ENCODE measurements around the gene ST7. TPM values are rescaled to one million over a fixed set of nuclear protein-coding genes. Genes with fewer than 3 reads are reported as not detected.

Gene ST7
- total and polyA plus RNA-seq, 2 donors (not counting 3 experiments of a cell fraction or from before 2014, with no cell fraction given) = 18.6 to 24.9 TPM

- H3K9me1 ChIP-seq (replicated peaks; ENCODE audit: control insufficient read depth, extremely low read depth, insufficient read depth, low read length) = no peaks in the 10 kb centered on the region
- BruUV-seq (replicated peaks) = no TSS peak
- no peaks in the 10 kb centered on the region for H4K20me1 ChIP-seq (replicated peaks; ENCODE audit: control insufficient read depth, extremely low read depth, insufficient read depth, low read length)
- H3K9me3 ChIP-seq (replicated peaks; ENCODE audit: control insufficient read depth, insufficient read depth, low read length) = no peaks in the 10 kb centered on the region
- ChIA-PET CTCF (interaction anchor here (1.6 kb wide), 1 partner anchor 11 kb away, joined by 4 read pairs; no protein-coding TSS in a partner anchor), POLR2A (no interaction called here)
- DNase-seq (ENCODE audit: low read depth, low spot score) = no peak
- no peak overlapping the region for H3K4me2 ChIP-seq (ENCODE audit: insufficient read depth, low read length)
- H2AFZ ChIP-seq (ENCODE audit: low read depth, low read length) = no peak overlapping the region
- no peak overlapping the region for H3K27ac ChIP-seq (ENCODE audit: insufficient read depth, low read depth, low read length)
- dilution Hi-C loops (cut with MboI; ENCODE audit: extremely low pct_ligation_motif_present, low sequenced_read_pairs) = no loop called here
- no peak for FAIRE-seq
- H3K79me2 ChIP-seq (ENCODE audit: control insufficient read depth, insufficient read depth, low read length) = no peaks in the 10 kb centered on the region
- H3K36me3 ChIP-seq (ENCODE audit: control insufficient read depth in 2 of 2, extremely low read depth in 1 of 2, insufficient read depth in 2 of 2, low read length in 2 of 2) = no peaks in the 10 kb centered on the region
- no peak overlapping the region for H3K4me3 ChIP-seq (replicated peaks in 1 of 3; ENCODE audit: insufficient read depth in 1 of 3, low read depth in 1 of 3, low read length in 3 of 3)
- TF ChIP-seq EZH2 (IDR thresholded peaks at IDR 0.05; ENCODE audit: borderline replicate concordance, low read depth, low read length, severe bottlenecking) (no peak), MAX (IDR thresholded peaks at IDR 0.05; ENCODE audit: insufficient read depth, insufficient read length) (no peak), JUN (IDR thresholded peaks at IDR 0.05; ENCODE audit: borderline replicate concordance, insufficient read depth, insufficient read length, low read depth) (no peak), POLR2A (IDR thresholded peaks at IDR 0.05; ENCODE audit: low read depth, low read length) (no peak), FOS (IDR thresholded peaks at IDR 0.05; ENCODE audit: borderline replicate concordance, insufficient read depth, low read length) (no peak), MYC (IDR thresholded peaks at IDR 0.05; ENCODE audit: low read depth, low read length) (no peak), GATA2 (IDR thresholded peaks at IDR 0.05; ENCODE audit: insufficient read depth, insufficient read length, low read depth, low read length) (no peak), POLR2AphosphoS5 (IDR thresholded peaks at IDR 0.05; ENCODE audit: insufficient read depth, low read depth, low read length) (no peak), CTCF (IDR thresholded peaks at IDR 0.05; ENCODE audit: extremely low read depth in 1 of 2, insufficient read depth in 1 of 2, low read depth in 1 of 2, low read length in 2 of 2) (no peak)
- H3K4me1 ChIP-seq (ENCODE audit: control insufficient read depth, extremely low read depth, insufficient read depth, low read length) = no peaks in the 10 kb centered on the region
- no peak overlapping the region for H3K9ac ChIP-seq (replicated peaks; ENCODE audit: extremely low read depth, insufficient read depth, low read length)
- intact Hi-C loops (cut with micrococcal nuclease) = no loop called here
- H3K27me3 ChIP-seq (ENCODE audit: control insufficient read depth in 2 of 2, insufficient read depth in 2 of 2, low read length in 2 of 2) = peaks cover 3 to 4% of the 10 kb centered on the region in 2 experiments
Observed at GRCh38 chr7:117249696-117250095, 296.4 kb downstream of the ST7 start.

Measured in endothelial cell of umbilical vein (primary cell).